GM12878 (cell line): Measurements from ENCODE around the gene C1QL2. TPM values are rescaled to one million over a fixed set of nuclear protein-coding genes. Genes with fewer than 3 reads are reported as not detected.

Experiments used
- ATAC-seq: fragments of 200-7000 bp; cut with Tn5 transposase; 3 replicates; pipeline ENCODE4 v1.9.1; 2020; ENCODE audit warnings: mild to moderate bottlenecking, moderate library complexity
- BruUV-seq: library from RNA; stranded (reverse); fragments of 400-500 nt; replicated peaks from 2 replicates; lab custom pipeline; 2021; lab: Mats Ljungman, UMichigan
- CTCF ChIA-PET: fragments of 300-600 bp; sonication (Branson Sonifier 250); formaldehyde crosslinking; extraction: SDS; loops from one replicate; lab custom pipeline; 2021; ENCODE audit warnings: inconsistent platforms; lab: Yijun Ruan, JAX
- POLR2A ChIA-PET: fragments of 350-600 bp; formaldehyde crosslinking; extraction: SDS; loops from one replicate; lab custom pipeline; 2021; ENCODE audit warnings: inconsistent platforms; lab: Charles Lee
- RAD21 ChIA-PET: fragments of 300-600 bp; sonication (Branson Sonifier 250); formaldehyde crosslinking; loops from one replicate; lab custom pipeline; 2023; ENCODE audit warnings: antibody characterized with exemption; ENCODE audit not compliant: unreplicated experiment; lab: Charles Lee
- SMC1A ChIA-PET: fragments of 300-600 bp; sonication (Branson Sonifier 250); formaldehyde crosslinking; loops from one replicate; lab custom pipeline; 2023; ENCODE audit not compliant: unreplicated experiment, uncharacterized antibody; lab: Charles Lee
- DNase-seq: peaks from one replicate; pipeline ENCODE4 v3.0.0-alpha.2; 2011; ENCODE audit warnings: low read depth, low spot score
- FAIRE-seq: peaks from 3 replicates; lab custom pipeline; 2011; peaks lifted over from hg19 to GRCh38; lab: Jason Lieb, UNC
- H2AFZ ChIP-seq: 2 replicates; pipeline ENCODE4 v1.6.0; 2011; ENCODE audit warnings: low read depth, low read length, control low read depth; ENCODE audit not compliant: control insufficient read depth
- H3K27ac ChIP-seq: 2 replicates; pipeline ENCODE4 v1.5.1; 2011; ENCODE audit warnings: control low read depth; ENCODE audit not compliant: control insufficient read depth, insufficient read depth
- H3K27me3 ChIP-seq, 2 experiments: replicated peaks in 1 of 2; 2 replicates each; pipeline versions ENCODE4 v1.6.0 to v1.6.1; 2011; ENCODE audit warnings: low read length in 1 of 2; ENCODE audit not compliant: control insufficient read depth in 2 of 2, insufficient read depth in 2 of 2
- H3K36me3 ChIP-seq, 2 experiments: 2 replicates each; pipeline ENCODE4 v1.5.1; 2011; ENCODE audit warnings: low read length in 1 of 2; ENCODE audit not compliant: control insufficient read depth in 2 of 2, insufficient read depth in 2 of 2
- H3K4me1 ChIP-seq: 2 replicates; pipeline ENCODE4 v1.6.1; 2011; ENCODE audit warnings: mild to moderate bottlenecking, low read length, moderate library complexity, mixed read lengths; ENCODE audit not compliant: control insufficient read depth, insufficient read depth
- H3K4me2 ChIP-seq: 2 replicates; pipeline ENCODE4 v1.6.0; 2011; ENCODE audit warnings: control low read depth; ENCODE audit not compliant: control insufficient read depth, insufficient read depth
- H3K4me3 ChIP-seq: fragments of 200-600 bp; sonication (generic); 2 replicates; pipeline ENCODE4 v1.5.1; 2016
- H3K79me2 ChIP-seq: 2 replicates; pipeline ENCODE4 v1.6.0; 2011; ENCODE audit warnings: low read length; ENCODE audit not compliant: control insufficient read depth, insufficient read depth
- H3K9ac ChIP-seq: 2 replicates; pipeline ENCODE4 v1.8.0; 2011; ENCODE audit warnings: low read length, control low read depth, mixed read lengths; ENCODE audit not compliant: control insufficient read depth, insufficient read depth
- H3K9me3 ChIP-seq: replicated peaks from 3 replicates; pipeline ENCODE4 v1.5.1; 2011; ENCODE audit warnings: mild to moderate bottlenecking, low read length; ENCODE audit not compliant: control insufficient read depth, insufficient read depth
- H4K20me1 ChIP-seq: 2 replicates; pipeline ENCODE4 v1.6.0; 2011; ENCODE audit not compliant: control insufficient read depth, insufficient read depth
- CREB1 ChIP-seq: IDR thresholded peaks from 2 replicates; pipeline ENCODE4 v1.6.1; 2012; ENCODE audit warnings: low read depth, mild to moderate bottlenecking, inconsistent platforms
- E2F8 ChIP-seq: fragments of 450-650 bp; IDR thresholded peaks from 2 replicates; pipeline ENCODE4 v1.6.1; 2018; ENCODE audit warnings: mild to moderate bottlenecking, low read depth, moderate library complexity; ENCODE audit not compliant: partially characterized antibody
- HDGF ChIP-seq: fragments of 450-650 bp; IDR thresholded peaks from 2 replicates; pipeline ENCODE4 v1.6.1; 2016; ENCODE audit warnings: antibody characterized with exemption
- KAT2A ChIP-seq: conservative IDR thresholded peaks from 2 replicates; pipeline ENCODE4 v1.6.1; 2011; ENCODE audit warnings: low read depth, low read length; ENCODE audit not compliant: control insufficient read depth
- NFYB ChIP-seq: IDR thresholded peaks from 2 replicates; pipeline ENCODE4 v1.6.1; 2011; ENCODE audit warnings: low read depth, mild to moderate bottlenecking, low read length, improper control_type of control experiment, moderate library complexity; ENCODE audit not compliant: insufficient read depth
- POLR2AphosphoS2 ChIP-seq: IDR thresholded peaks from 2 replicates; pipeline ENCODE4 v1.6.1; 2011; ENCODE audit warnings: low read depth, mild to moderate bottlenecking, low read length, improper control_type of control experiment, moderate library complexity
- ZNF207 ChIP-seq: fragments of 450-650 bp; IDR thresholded peaks from 2 replicates; pipeline ENCODE4 v1.6.1; 2014; ENCODE audit warnings: antibody characterized with exemption, mild to moderate bottlenecking, borderline replicate concordance
- ZNF24 ChIP-seq: fragments of 450-650 bp; IDR thresholded peaks from 2 replicates; pipeline ENCODE4 v1.6.1; 2017; ENCODE audit warnings: antibody characterized with exemption, mild to moderate bottlenecking
- WGBS: methylation state at CpG from one replicate; pipeline ENCODE4 v1.1.6; 2016; ENCODE audit warnings: low lambda C conversion rate; ENCODE audit not compliant: insufficient replicate concordance, insufficient coverage; ENCODE audit errors: missing lambda C conversion rate; 5-methylcytosine and 5-hydroxymethylcytosine counted together
- in situ Hi-C: fragments of 300-500 bp; cut with MboI; formaldehyde crosslinking; loops from 9 replicates; pipeline ENCODE4 v1.14.3; 2018; ENCODE audit warnings: mixed read lengths
- intact Hi-C: fragments of 100-400 bp; cut with micrococcal nuclease; formaldehyde crosslinking; loops from one replicate; pipeline ENCODE4 v1.14.2; 2022; ENCODE audit not compliant: unreplicated experiment
- polyA plus RNA-seq, 11 experiments: library from polyadenylated mRNA; depleted of rRNA in 4 of 11; unstranded in 6 of 11; stranded (reverse) in 5 of 11; fragments of >200 nt; fragmentation: Nextera tagmentation in 4 of 11; fragmentation: Illumina TruSeq in 1 of 11; extraction: Ambion mirVana in 4 of 11; extraction: Trizol in 1 of 11; gene quantifications; 1 replicate in 1 of 11; 2 replicates in 10 of 11; pipeline versions ENCODE4 v1.2.1 to v1.2.3, GENCODE V29; 2011 to 2016; ENCODE audit warnings: inconsistent platforms in 2 of 11, missing spikeins in 2 of 11, low read depth in 1 of 11
- total RNA-seq, 4 experiments: library from RNA; depleted of rRNA in 3 of 4; stranded (reverse); fragments of >200 nt in 3 of 4; fragmentation: Illumina TruSeq in 1 of 4; extraction: Trizol in 1 of 4; gene quantifications; 2 replicates each; pipeline versions ENCODE4 v1.2.1 to v1.2.3, GENCODE V29; 2013 to 2021
- TF ChIP-seq, protein P1 (sequence below): IDR thresholded peaks from 2 replicates; pipeline ENCODE4 v1.6.1; 2011; ENCODE audit warnings: borderline replicate concordance, low read depth, mild to moderate bottlenecking, moderate library complexity, low read length; ENCODE audit not compliant: insufficient read depth, poor library complexity, severe bottlenecking

Gene C1QL2
- total and polyA plus RNA-seq, 10 of the 15 experiments (the other 5 are each of a cell fraction or from before 2014, with no cell fraction given): not detected

DNA sequence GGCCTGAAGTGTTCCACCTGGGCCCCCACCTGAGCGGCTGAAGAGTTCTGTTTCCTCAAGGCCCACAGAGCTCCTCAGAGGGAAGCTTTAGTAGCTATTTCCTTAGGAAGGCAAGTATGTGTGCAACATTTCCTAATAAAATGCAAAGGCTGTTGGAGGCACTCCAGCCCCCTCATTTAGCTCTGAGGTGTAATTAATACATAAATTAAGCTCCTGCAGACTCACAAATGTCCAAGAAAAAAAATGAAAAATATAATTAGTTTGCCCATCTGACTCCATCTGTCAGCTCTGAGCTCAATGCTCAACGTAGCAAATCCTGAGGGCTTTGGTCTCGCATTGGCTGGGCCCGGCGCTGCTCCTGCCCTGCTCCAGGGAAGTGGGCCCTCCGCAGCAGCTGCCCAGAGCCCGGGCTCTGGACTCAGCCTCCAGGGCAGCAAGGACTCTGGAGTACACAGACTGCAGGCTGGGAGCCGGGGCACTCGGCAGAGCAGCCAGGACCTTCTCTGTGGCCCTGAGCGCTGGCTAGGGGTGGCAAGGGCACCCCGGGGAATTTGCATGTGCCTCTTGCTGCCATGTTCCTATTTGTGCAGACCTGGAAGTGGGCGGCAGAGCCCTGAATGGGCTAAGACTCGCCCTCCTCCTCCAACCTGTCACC lies 23.4 kb upstream of the C1QL2 start:
- POLR2A ChIA-PET: no interaction called here
- H3K9ac ChIP-seq: no peak overlapping the region
- H3K27me3 ChIP-seq: no peaks in the 10 kb centered on the region; a peak in 1 of 4 replicates
- H3K4me1 ChIP-seq: no peaks in the 10 kb centered on the region
- no peak for DNase-seq
- no peak for ATAC-seq
- FAIRE-seq: no peak
- no peak overlapping the region for H2AFZ ChIP-seq
- 31% methylated on average over 13 of the region's 13 CpGs for WGBS
- no peaks in the 10 kb centered on the region for H3K36me3 ChIP-seq
- CTCF ChIA-PET: no interaction called here
- no peak for TF ChIP-seq POLR2AphosphoS2
- TF ChIP-seq ZNF207: no peak
- no peak for TF ChIP-seq HDGF
- TF ChIP-seq, protein P1, sequence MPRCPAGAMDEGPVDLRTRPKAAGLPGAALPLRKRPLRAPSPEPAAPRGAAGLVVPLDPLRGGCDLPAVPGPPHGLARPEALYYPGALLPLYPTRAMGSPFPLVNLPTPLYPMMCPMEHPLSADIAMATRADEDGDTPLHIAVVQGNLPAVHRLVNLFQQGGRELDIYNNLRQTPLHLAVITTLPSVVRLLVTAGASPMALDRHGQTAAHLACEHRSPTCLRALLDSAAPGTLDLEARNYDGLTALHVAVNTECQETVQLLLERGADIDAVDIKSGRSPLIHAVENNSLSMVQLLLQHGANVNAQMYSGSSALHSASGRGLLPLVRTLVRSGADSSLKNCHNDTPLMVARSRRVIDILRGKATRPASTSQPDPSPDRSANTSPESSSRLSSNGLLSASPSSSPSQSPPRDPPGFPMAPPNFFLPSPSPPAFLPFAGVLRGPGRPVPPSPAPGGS: no peak
- no peak for TF ChIP-seq KAT2A
- no peak for TF ChIP-seq CREB1
- TF ChIP-seq ZNF24: no peak
- TF ChIP-seq E2F8: no peak
- TF ChIP-seq NFYB: no peak
- H3K9me3 ChIP-seq: no peaks in the 10 kb centered on the region
- SMC1A ChIA-PET: interaction anchor here (0.6 kb wide), 1 partner anchor 295 kb away, joined by 3 read pairs; no protein-coding TSS in a partner anchor
- in situ Hi-C loops (no loop called here), intact Hi-C loops (no loop called here)
- no peaks in the 10 kb centered on the region for H3K79me2 ChIP-seq
- no peaks in the 10 kb centered on the region for H4K20me1 ChIP-seq
- RAD21 ChIA-PET: interaction anchor here (0.8 kb wide), 1 partner anchor 295 kb away, joined by 3 read pairs; no protein-coding TSS in a partner anchor
- no TSS peak for BruUV-seq
- H3K4me3 ChIP-seq: no peak overlapping the region
- H3K4me2 ChIP-seq: no peak overlapping the region
- no peak overlapping the region for H3K27ac ChIP-seq
